HG03159 (cell line): ENCODE data around the gene AP2A2.
A peak's percentile ranks its signal among the peaks of the same experiment; 100 is the strongest.

Experiments used
- ATAC-seq: cut with Tn5 transposase; IDR thresholded peaks from one replicate; pipeline ENCODE4 v1.9.1; 2021; ENCODE audit warnings: mild to moderate bottlenecking, moderate library complexity; ENCODE audit not compliant: unreplicated experiment

Gene AP2A2

DNA sequence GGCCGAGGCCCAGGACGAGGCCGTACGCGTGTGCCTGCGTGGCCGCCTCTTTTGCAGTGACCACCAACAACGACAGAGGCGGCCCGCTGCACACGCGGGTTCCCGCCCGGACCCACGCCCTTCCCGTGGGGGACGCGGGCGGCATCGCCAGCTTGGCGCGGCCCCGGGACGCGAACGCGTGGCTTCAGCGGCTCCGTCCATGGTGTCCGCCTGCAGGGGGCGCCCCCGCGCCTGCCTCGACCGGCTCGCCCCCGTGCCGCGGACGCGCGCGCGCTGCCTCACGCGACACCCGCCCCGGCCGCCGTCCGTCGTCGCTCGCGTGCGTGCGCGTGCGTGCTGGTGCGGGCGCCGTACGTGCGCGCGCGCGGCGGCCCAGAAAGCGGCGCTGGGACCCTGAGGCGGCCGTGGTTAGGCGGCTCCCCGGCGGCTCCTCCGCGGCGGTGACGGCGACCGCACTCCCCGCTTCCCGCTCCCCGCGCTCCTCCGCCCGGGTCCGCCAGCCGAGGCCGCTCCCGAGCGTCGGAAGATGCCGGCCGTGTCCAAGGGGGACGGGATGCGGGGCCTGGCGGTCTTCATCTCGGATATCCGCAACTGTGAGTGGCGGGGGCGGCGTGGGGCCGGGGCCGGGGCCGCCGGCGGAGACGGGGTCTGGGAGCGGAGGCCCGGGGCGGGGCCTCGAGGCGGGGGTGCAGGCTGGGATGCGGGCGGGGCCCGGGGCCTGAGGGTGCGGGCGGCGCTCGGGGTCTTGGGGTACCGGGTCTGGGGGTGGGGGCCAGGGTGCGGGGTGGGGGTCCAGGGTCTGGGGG is at the start of gene AP2A2:
TSS of gene AP2A2 (plus strand) at position 375 of the 806 bp plus-strand sequence. CDS start at position 527, 152 bp downstream.
- ATAC-seq = peak; percentile 71

DNA sequence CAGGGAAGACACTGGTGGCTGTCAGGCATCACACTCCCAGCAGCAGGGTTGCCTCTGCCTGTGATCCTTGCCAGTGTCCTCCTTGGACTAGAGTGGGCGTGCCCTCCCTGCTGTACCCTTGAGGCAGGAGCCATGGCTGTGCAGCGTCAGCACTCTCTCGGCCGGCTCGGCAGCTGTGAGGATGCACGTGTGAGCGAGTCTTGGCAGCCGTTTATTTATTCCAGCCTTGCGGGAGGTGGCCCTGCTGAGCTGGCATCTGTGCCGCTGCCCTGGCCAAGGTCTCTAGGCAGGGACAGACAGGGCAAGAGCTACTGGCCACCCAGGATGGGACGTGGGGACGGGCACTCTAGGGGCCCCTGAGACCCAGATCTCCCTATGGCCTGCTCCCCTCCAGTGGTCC is 49.1 kb upstream of the AP2A2 start:
- ATAC-seq = no peak

DNA sequence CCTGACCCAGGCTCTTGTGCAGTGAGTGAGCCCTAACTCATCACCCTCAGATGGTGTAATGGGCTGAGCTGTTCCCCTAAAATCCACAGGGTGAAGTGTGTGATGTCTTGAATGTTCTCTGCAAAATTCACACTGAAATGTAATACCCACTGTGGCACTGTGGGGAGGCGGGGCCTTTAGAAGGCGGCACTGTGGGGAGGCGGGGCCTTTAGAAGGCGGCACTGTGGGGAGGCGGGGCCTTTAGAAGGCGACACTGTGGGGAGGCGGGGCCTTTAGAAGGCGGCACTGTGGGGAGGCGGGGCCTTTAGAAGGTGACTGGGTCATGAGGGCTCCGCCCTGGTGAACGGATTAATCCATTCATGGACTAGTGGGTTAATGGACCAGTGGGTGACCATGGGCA is 48.1 kb upstream of the AP2A2 start:
- ATAC-seq = no peak

- ATAC-seq = no peak
These were observed 45.2 kb upstream of the AP2A2 start for GRCh38 chr11:880447-880846.

DNA sequence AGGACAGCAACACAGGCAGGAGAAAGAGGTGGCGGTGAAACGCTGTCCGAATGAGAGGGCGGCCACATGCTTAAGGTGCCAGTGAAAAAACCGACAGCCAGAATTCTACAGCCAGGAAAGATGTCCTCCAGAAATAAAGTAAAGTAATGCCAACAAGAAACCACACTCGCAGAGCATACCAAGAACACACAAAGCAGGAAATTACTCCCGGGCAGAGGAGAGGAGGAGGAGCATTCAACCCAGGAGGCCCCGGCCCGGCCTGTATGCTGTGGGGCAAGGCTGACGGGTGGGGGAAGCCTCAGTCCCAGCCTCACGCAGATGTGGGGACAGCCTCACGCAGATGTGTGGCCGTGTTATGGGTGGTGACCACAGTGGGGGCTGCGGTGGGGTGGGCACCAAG is 43.1 kb upstream of the AP2A2 start:
- ATAC-seq = no peak

DNA sequence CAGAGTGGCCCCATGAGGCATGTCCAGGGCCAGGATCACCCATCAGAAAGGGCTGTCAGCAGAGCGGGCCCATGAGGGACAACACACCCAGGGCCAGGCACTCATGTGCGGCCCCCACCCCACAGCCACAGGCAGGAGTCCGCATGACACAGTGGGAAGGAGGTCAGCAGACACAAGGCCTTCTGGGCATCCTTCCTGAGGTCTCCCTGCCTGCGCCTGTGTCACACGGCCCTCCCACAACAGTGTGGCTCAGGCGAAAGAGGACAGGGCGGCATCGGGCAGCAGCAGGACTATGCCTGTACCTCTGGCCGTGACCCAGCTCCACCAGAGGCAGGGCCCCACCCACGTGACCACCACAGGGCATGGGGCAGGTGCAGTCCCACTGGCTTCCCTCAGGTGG is 42.1 kb upstream of the AP2A2 start:
- no peak for ATAC-seq

- ATAC-seq = no peak
These were observed 41.0 kb upstream of the AP2A2 start for GRCh38 chr11:884578-885070.

GRCh38 chr11:886568-886967 is 39.1 kb upstream of the AP2A2 start:
- ATAC-seq = no peak

DNA sequence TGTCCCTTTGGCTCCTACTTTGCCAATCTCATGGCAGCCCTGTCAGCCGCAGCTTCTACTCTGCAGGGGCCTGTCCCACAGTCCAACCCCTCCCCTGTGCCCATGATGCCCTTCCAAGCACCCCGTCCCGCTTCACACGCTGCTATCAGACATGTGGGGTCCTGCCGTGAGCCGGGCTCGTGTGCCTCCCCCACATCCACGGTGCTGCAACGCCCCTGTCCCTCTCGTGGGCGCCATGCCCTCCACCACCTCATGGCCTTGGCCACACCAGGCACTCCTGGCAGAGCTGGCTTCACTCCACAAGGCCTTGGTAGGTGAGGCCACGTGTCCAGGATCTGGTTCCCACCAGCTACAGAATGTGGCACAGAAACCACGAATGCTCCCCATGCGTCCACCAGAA is 38.1 kb upstream of the AP2A2 start:
- no peak for ATAC-seq

DNA sequence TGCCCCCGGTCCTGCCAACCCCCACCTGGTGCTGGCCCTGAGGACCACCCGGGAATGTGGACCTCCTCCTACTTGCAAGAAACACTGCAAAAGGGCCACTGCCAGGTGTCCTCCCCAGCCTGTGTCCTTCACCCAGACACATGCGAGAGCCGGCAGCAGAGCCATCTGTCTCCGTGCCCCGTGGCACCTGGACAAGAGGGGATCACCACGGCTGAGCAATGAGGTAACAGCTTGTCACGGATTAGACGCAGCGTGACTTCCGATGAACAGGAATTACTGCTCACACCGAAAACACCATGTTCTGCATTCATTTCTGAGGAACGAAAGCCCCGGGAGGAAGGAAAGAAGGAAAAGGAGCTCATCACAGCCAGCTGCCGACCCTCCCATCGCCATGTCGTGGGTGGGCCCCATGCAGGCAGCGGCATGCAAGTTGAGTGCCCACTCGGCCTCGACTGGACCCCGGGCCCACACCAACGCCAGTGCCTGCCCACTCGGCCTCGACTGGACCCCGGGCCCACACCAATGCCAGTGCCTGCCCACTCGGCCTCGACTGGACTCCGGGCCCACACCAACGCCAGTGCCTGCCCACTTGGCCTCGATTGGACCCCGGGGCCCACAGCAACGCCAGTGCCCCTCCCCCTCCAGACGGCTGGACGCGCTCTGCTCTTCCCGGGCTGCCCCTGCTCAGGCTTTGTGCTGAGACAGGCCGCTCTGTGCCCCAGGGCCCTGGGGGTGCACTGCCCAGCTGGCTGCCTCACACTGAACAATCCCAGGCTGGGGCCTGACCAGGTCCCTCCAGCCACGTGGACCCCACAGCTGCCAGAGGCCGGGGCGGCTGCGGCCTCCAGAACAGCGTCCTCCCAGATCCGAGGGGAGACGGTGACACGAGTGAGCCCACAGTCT is 37.1 kb upstream of the AP2A2 start:
- ATAC-seq = no peak

GRCh38 chr11:889257-889656 is 36.4 kb upstream of the AP2A2 start:
- no peak for ATAC-seq

- ATAC-seq = no peak
These were observed 35.8 kb upstream of the AP2A2 start for GRCh38 chr11:889687-890475.

DNA sequence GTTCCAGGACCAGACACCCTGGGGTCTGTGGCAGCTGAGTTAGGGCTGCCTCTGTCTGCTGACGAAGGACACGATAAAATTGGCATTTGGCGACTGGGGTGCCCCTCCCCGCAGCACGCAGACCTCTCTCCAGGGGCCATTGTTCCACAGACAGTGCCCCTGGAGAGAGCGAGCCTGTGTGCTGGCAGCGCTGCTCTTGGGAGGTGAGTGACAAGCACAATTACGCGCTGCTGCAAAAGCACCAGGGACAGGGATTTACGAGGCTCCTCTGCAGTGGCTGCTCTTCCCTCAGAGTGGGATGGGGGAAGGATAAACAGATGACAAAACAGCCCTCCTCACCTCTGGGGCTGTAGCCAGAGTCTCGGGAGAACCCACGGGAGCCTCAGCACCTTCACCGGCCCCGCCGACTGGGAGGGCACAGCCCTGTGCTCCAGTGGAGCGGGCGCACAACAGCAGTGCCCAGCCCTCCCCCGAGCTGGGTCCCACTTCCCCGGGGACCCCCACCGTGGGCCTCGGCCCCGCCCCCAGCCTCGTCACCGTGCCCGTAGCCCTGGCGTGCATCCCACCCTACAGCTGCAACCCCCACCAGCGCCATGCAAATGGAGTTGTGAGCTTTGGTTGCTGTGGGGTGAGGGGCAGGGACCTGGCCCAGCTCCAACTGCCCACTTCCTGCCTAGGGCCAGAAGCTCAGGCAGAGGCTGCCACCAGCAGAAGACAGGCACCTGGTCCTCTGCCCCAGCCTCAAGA is 34.7 kb upstream of the AP2A2 start:
- ATAC-seq = no peak

GRCh38 chr11:893008-893654 is 32.5 kb upstream of the AP2A2 start:
- ATAC-seq = no peak

GRCh38 chr11:894575-895201 is 31.0 kb upstream of the AP2A2 start:
- no peak for ATAC-seq

- no peak for ATAC-seq
These were observed 30.1 kb upstream of the AP2A2 start for GRCh38 chr11:895331-896110.

GRCh38 chr11:897253-898142 is 28.2 kb upstream of the AP2A2 start:
- ATAC-seq = no peak

DNA sequence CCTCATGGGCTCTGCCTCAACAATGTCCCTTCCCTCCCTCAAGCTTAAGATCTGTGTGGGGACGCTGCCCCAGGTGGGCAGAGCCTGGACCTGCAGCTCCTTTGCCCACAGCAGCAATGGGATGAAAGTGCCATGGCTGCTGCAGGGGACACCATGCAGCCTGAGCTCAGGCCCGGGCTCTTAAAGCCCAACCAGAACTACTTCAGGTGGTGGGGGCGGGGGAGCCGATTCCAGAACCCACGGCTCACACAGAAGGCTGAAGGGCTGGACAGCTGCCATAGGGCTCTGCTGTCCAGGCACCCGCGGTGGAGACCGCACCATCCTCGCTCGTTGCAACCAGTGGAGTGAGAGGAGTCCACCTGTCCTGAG is 27.5 kb upstream of the AP2A2 start:
- no peak for ATAC-seq
